Measurements from ENCODE around the gene LMTK3. TPM values are rescaled to one million over a fixed set of nuclear protein-coding genes. Genes with fewer than 3 reads are reported as not detected.

LMTK3 gene
- total RNA-seq, 2 donors from 2014 or later = 0.19 to 0.57 TPM

GRCh38 chr19:48478339-48479256, 33.0 kb downstream of the LMTK3 start:
- intact Hi-C loops (cut with DNase I) = no loop called here
- DNase-seq (ENCODE audit: low spot score) = no peak

- intact Hi-C loops (cut with DNase I) = no loop called here
- no peak for DNase-seq (ENCODE audit: low spot score)
Observed at GRCh38 chr19:48477698-48478338, 33.8 kb downstream of the LMTK3 start.

GRCh38 chr19:48477067-48477685, 34.5 kb downstream of the LMTK3 start:
- intact Hi-C loops (cut with DNase I) = no loop called here
- DNase-seq (ENCODE audit: low spot score) = no peak

- intact Hi-C loops (cut with DNase I) = no loop called here
- DNase-seq (ENCODE audit: low spot score) = no peak
Observed at GRCh38 chr19:48476176-48476575, 35.5 kb downstream of the LMTK3 start.

GRCh38 chr19:48475369-48476068, 36.1 kb downstream of the LMTK3 start:
- no peak for DNase-seq (ENCODE audit: low spot score)
- intact Hi-C loops (cut with DNase I) = no loop called here

GRCh38 chr19:48474084-48474592, 37.5 kb downstream of the LMTK3 start:
- no peak for DNase-seq (ENCODE audit: low spot score)
- intact Hi-C loops (cut with DNase I) = no loop called here

GRCh38 chr19:48473161-48473966, 38.3 kb downstream of the LMTK3 start:
- intact Hi-C loops (cut with DNase I) = no loop called here
- no peak for DNase-seq (ENCODE audit: low spot score)

- no peak for DNase-seq (ENCODE audit: low spot score)
- intact Hi-C loops (cut with DNase I) = no loop called here
Observed at GRCh38 chr19:48471836-48472235, 39.8 kb downstream of the LMTK3 start.

GRCh38 chr19:48470856-48471255, 40.8 kb downstream of the LMTK3 start:
- no peak for DNase-seq (ENCODE audit: low spot score)
- intact Hi-C loops (cut with DNase I) = no loop called here

GRCh38 chr19:48469934-48470680, 41.5 kb downstream of the LMTK3 start:
- intact Hi-C loops (cut with DNase I) = no loop called here
- DNase-seq (ENCODE audit: low spot score) = no peak

- intact Hi-C loops (cut with DNase I) = no loop called here
- peak; percentile 96 for DNase-seq (ENCODE audit: low spot score)
Observed at GRCh38 chr19:48469289-48469881, 42.2 kb downstream of the LMTK3 start, which contains the start of gene CYTH2. Gene CYTH2 (plus strand): TSS chr19:48469369. CDS start chr19:48469508, 139 bp downstream.

GRCh38 chr19:48468772-48469288, 42.8 kb downstream of the LMTK3 start:
- intact Hi-C loops (cut with DNase I) = no loop called here
- DNase-seq (ENCODE audit: low spot score) = peak; percentile 100

- DNase-seq (ENCODE audit: low spot score) = no peak
- intact Hi-C loops (cut with DNase I) = no loop called here
Observed at GRCh38 chr19:48466561-48467325, 44.9 kb downstream of the LMTK3 start.

GRCh38 chr19:48465215-48465614, 46.4 kb downstream of the LMTK3 start:
- no peak for DNase-seq (ENCODE audit: low spot score)
- intact Hi-C loops (cut with DNase I) = no loop called here

GRCh38 chr19:48461982-48462655, 49.5 kb downstream of the LMTK3 start:
- intact Hi-C loops (cut with DNase I) = no loop called here
- DNase-seq (ENCODE audit: low spot score) = no peak

- intact Hi-C loops (cut with DNase I) = no loop called here
- DNase-seq (ENCODE audit: low spot score) = no peak
Observed at GRCh38 chr19:48461651-48461981, 50.0 kb downstream of the LMTK3 start.

Data from posterior vena cava (tissue), 2 donors.